Measurements from ENCODE around the gene ZNF467. TPM values are rescaled to one million over a fixed set of nuclear protein-coding genes. Genes with fewer than 3 reads are reported as not detected.
A peak's percentile ranks its signal among the peaks of the same experiment; 100 is the strongest.

ZNF467 gene
- total RNA-seq, 1 experiment from 2014 or later = 0.66 TPM

- DNase-seq (ENCODE audit: low spot score) = no peak
These were observed 14.3 kb upstream of the ZNF467 start for GRCh38 chr7:149787428-149788299.

GRCh38 chr7:149785983-149786382, 12.6 kb upstream of the ZNF467 start:
- no peak for DNase-seq (ENCODE audit: low spot score)

- DNase-seq (ENCODE audit: low spot score) = no peak
These were observed 12.0 kb upstream of the ZNF467 start for GRCh38 chr7:149785402-149785801.

GRCh38 chr7:149784251-149784608, 10.8 kb upstream of the ZNF467 start:
- DNase-seq (ENCODE audit: low spot score) = no peak

- no peak for DNase-seq (ENCODE audit: low spot score)
These were observed 10.2 kb upstream of the ZNF467 start for GRCh38 chr7:149783386-149784250.

GRCh38 chr7:149782682-149783345, 9.4 kb upstream of the ZNF467 start:
- DNase-seq (ENCODE audit: low spot score) = no peak

GRCh38 chr7:149781921-149782320, 8.5 kb upstream of the ZNF467 start:
- no peak for DNase-seq (ENCODE audit: low spot score)

GRCh38 chr7:149780636-149781419, 7.4 kb upstream of the ZNF467 start:
- no peak for DNase-seq (ENCODE audit: low spot score)

- DNase-seq (ENCODE audit: low spot score) = no peak
These were observed 6.7 kb upstream of the ZNF467 start for GRCh38 chr7:149780056-149780455.

- no peak for DNase-seq (ENCODE audit: low spot score)
These were observed 6.1 kb upstream of the ZNF467 start for GRCh38 chr7:149779502-149779805.

- DNase-seq (ENCODE audit: low spot score) = no peak
These were observed 5.5 kb upstream of the ZNF467 start for GRCh38 chr7:149778696-149779501.

- DNase-seq (ENCODE audit: low spot score) = no peak
These were observed 4.9 kb upstream of the ZNF467 start for GRCh38 chr7:149778327-149778637.

GRCh38 chr7:149777551-149778326, 4.4 kb upstream of the ZNF467 start:
- DNase-seq (ENCODE audit: low spot score) = no peak

GRCh38 chr7:149776848-149777407, 3.5 kb upstream of the ZNF467 start:
- no peak for DNase-seq (ENCODE audit: low spot score)

GRCh38 chr7:149776289-149776688, 2.9 kb upstream of the ZNF467 start:
- peak; percentile 31 for DNase-seq (ENCODE audit: low spot score)

- no peak for DNase-seq (ENCODE audit: low spot score)
These were observed 1.8 kb upstream of the ZNF467 start for GRCh38 chr7:149775176-149775556.

GRCh38 chr7:149774237-149775175, 1.1 kb upstream of the ZNF467 start:
- peak; percentile 38 for DNase-seq (ENCODE audit: low spot score)

- no peak for DNase-seq (ENCODE audit: low spot score)
These were observed 393 bp downstream of the ZNF467 start for GRCh38 chr7:149772956-149773434.
